ENCODE data around the gene MEAF6. TPM values are rescaled to one million over a fixed set of nuclear protein-coding genes. Genes with fewer than 3 reads are reported as not detected.
"Not testable (repeated sequence)": the region's sequence is repeated elsewhere in the genome, so short reads cannot be mapped to it uniquely, and the experiment has no call there.

The MEAF6 gene
- total RNA-seq, 1 donor from 2014 or later = 54.5 TPM

DNA sequence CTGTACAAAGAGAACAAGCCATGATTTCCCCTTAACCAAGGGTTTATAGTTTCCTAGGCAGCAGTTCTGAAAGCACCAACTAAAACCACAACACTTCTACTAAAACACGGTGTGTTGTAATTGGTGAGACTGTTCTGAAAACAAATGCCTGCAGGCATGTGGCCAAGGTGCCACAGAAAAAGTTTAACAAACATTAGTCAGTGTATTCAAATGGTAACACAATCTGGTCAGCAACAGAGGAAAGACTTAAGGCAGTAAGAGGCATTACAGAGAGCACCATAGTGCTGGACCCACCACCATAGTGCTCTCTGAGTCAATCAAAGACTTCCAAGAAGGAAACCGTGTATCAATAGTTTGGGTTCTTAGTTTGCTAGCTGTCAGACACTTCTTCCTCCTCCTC is 22.8 kb upstream of the MEAF6 start:
- Histone ChIP-seq H3K4me1 (peaks cover 14% of the 10 kb centered on the region), H3K27ac (no peak overlapping the region), H3K4me3 (no peak overlapping the region), H3K27me3 (no peaks in the 10 kb centered on the region), H3K36me3 (peaks cover 0 to 54% of the 10 kb centered on the region in 2 donors), H3K9me3 (no peaks in the 10 kb centered on the region)
- no peak for DNase-seq (ENCODE audit: extremely low spot score in 2 of 2)
- intact Hi-C loops (cut with DNase I) = no loop called here
- TF ChIP-seq, protein P1, sequence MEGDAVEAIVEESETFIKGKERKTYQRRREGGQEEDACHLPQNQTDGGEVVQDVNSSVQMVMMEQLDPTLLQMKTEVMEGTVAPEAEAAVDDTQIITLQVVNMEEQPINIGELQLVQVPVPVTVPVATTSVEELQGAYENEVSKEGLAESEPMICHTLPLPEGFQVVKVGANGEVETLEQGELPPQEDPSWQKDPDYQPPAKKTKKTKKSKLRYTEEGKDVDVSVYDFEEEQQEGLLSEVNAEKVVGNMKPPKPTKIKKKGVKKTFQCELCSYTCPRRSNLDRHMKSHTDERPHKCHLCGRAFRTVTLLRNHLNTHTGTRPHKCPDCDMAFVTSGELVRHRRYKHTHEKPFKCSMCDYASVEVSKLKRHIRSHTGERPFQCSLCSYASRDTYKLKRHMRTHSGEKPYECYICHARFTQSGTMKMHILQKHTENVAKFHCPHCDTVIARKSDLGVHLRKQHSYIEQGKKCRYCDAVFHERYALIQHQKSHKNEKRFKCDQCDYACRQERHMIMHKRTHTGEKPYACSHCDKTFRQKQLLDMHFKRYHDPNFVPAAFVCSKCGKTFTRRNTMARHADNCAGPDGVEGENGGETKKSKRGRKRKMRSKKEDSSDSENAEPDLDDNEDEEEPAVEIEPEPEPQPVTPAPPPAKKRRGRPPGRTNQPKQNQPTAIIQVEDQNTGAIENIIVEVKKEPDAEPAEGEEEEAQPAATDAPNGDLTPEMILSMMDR (IDR thresholded peaks at IDR 0.05) = no peak
- TF ChIP-seq POLR2A (IDR thresholded peaks at IDR 0.05) (no peak), POLR2AphosphoS5 (IDR thresholded peaks at IDR 0.05; ENCODE audit: insufficient read depth in 1 of 2, low read depth in 1 of 2) (no peak)

DNA sequence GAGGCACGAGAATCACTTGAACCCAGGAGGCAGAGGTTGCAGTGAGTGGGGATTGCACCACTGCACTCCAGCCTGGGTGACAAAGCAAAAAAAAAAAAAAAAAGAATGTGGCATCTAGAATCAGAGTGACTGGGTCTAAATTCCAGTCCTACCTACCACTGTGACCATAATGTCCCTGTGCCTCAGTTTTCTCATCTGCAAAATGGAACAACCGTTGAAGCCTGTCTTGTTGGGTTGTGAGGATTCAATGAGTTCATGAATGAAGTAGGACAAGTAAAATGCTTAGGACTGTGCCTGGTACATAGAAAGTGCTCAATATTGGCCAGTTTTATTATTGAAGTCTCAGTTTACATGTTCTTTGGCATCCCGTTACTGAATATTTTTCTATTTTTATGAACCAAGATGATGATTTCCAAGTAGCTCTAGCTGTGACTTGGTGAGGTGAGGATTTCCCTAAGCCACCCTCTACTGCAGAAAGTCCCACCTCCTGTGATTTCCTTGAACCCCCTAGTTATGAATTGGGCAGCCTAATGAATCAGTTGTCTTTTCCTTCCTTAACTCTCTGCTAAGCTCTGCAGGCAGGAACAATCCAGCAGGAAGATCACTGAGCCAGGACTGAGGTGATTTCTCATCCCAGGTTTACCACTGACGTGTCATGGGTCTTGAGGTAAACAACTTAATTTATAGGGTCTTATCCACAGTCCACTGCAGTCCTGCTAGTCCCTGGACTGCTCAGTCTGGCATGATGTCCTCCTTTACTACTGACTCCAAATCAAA is 18.9 kb upstream of the MEAF6 start:
- H3K4me1 ChIP-seq = peaks cover 14% of the 10 kb centered on the region
- peak overlapping the region; percentile 55 for H3K27ac ChIP-seq
- no peaks in the 10 kb centered on the region for H3K9me3 ChIP-seq
- intact Hi-C loops (cut with DNase I) = no loop called here
- DNase-seq (ENCODE audit: extremely low spot score in 2 of 2) = no peak
- TF ChIP-seq POLR2AphosphoS5 (IDR thresholded peaks at IDR 0.05; ENCODE audit: insufficient read depth in 1 of 2, low read depth in 1 of 2) (no peak), POLR2A (IDR thresholded peaks at IDR 0.05) (no peak)
- TF ChIP-seq, protein P1 (IDR thresholded peaks at IDR 0.05) = no peak
- H3K36me3 ChIP-seq = peaks cover 0 to 27% of the 10 kb centered on the region in 2 donors
- H3K4me3 ChIP-seq = no peak overlapping the region
- H3K27me3 ChIP-seq = no peaks in the 10 kb centered on the region

DNA sequence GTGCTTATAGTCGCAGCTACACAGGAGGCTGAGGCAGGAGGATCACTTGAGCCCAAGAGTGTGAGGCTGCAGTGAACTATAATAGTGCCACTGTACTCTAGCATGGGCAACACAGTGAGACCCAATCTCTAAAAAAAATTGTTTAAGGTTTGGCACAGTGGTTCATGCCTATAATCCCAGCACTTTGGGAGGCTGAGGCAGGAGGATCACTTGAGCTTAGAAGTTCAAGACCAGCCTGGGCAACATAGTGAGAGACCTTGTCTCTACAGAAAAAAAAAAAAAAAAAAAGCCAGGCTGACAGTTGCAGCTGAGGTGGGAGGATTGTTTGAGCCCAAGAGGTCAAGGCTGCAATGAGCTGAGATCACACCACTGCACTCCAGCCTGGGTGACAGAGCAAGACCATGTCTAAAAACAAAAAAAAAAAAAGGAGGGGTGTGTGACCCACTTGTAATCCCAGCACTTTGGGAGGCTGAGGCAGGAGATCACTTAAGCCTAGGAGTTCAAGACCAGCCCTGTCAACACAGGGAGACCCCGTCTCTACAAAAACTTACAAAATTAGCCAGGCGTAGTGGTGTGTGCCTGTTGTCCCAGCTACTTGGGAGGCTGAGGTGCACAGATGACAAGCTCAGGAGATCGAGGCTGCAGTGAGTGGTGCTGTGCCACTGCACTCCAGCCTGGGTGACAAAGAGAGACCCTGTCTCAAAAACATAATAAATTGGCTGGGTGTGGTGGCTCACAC is 18.0 kb upstream of the MEAF6 start:
- DNase-seq (ENCODE audit: extremely low spot score in 2 of 2); H3K27ac ChIP-seq; intact Hi-C loops (cut with DNase I); H3K4me3 ChIP-seq; H3K9me3 ChIP-seq; H3K27me3 ChIP-seq: not testable (repeated sequence)
- Histone ChIP-seq H3K4me1 (peaks cover 14% of the 10 kb centered on the region), H3K36me3 (peaks cover 0 to 17% of the 10 kb centered on the region in 2 donors)

DNA sequence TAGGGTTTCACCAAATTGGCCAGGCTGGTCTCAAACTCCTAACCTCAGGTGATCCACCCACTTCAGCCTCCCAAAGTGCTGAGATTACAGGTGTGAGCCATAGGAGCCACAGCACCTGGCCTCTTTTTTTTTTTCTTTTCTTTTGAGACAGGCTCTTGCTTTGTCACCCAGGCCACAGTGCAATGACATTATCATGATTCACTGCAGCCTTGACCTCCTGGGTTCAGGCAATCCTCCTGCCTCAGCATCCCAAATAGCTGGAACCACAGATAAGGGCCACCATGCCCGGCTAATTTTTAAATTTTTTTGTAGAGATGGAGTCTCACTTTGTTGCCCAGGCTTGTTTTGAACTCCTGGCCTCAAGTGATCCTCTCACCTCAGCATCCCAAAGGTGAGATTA is 15.3 kb upstream of the MEAF6 start:
- DNase-seq (ENCODE audit: extremely low spot score in 2 of 2); H3K9me3 ChIP-seq; H3K27ac ChIP-seq; H3K36me3 ChIP-seq; H3K4me3 ChIP-seq; H3K27me3 ChIP-seq; intact Hi-C loops (cut with DNase I): not testable (repeated sequence)
- H3K4me1 ChIP-seq = peaks cover 14% of the 10 kb centered on the region

DNA sequence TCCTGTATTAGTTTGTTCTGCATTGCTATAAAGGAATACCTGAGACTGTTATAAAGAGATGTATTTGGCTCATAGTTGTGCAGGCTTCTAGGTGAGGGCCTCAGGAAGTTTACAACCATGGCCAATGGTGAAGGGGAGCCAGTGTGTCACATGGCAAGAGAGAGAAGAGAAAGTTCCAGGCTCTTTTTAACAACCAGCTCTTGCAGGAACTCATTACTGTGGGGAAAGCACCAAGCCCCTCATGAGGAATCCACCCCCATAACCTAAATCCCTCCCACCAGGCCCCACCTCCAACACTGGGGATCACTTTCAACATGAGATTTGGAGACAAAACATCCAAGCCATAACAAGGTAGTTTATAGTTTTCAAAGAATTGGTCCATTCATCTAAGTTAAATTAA is 5.0 kb upstream of the MEAF6 start:
- DNase-seq (ENCODE audit: extremely low spot score in 2 of 2) = no peak
- Histone ChIP-seq H3K36me3 (no peaks in the 10 kb centered on the region), H3K4me1 (peaks cover 8% of the 10 kb centered on the region), H3K27me3 (no peaks in the 10 kb centered on the region), H3K4me3 (no peak overlapping the region), H3K9me3 (no peaks in the 10 kb centered on the region), H3K27ac (no peak overlapping the region)
- TF ChIP-seq POLR2AphosphoS5 (IDR thresholded peaks at IDR 0.05; ENCODE audit: insufficient read depth in 1 of 2, low read depth in 1 of 2) (no peak), POLR2A (IDR thresholded peaks at IDR 0.05) (no peak)
- TF ChIP-seq, protein P1 (IDR thresholded peaks at IDR 0.05) = no peak
- intact Hi-C loops (cut with DNase I) = no loop called here

DNA sequence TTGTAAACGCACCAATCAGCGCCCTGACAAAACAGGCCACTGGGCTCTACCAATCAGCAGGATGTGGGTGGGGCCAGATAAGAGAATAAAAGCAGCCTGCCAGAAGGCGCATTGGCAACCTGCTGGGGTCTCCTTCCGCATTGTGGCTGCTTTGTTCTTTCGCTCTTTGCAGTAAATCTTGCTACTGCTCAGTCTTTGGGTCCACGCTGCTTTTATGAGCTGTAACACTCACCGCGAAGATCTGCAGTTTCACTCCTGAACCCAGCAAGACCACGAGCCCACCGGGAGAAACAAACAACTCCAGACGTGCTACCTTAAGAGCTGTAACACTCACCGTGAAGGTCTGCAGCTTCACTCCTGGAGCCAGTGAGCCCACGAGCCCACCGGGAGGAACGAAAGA is 4.4 kb upstream of the MEAF6 start:
- H3K9me3 ChIP-seq; intact Hi-C loops (cut with DNase I); H3K27ac ChIP-seq; H3K4me3 ChIP-seq; H3K36me3 ChIP-seq; H3K4me1 ChIP-seq; H3K27me3 ChIP-seq; DNase-seq (ENCODE audit: extremely low spot score in 2 of 2): not testable (repeated sequence)

DNA sequence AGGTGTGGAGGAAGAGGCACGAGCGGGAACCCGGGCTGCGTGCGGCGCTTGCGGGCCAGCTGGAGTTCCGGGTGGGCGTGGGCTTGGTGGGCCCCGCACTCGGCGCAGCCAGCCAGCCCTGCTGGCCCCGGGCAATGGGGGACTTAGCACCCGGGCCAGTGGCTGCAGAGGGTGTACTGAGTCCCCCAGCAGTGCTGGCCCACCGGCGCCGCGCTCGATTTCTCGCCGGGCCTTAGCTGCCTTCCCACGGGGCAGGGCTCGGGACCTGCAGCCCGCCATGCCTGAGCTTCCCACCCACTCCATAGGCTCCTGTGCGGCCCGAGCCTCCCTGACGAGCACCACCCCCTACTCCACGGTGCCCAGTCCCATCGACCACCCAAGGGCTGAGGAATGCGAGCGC is 3.7 kb upstream of the MEAF6 start:
- H3K27ac ChIP-seq; H3K36me3 ChIP-seq; DNase-seq (ENCODE audit: extremely low spot score in 2 of 2); H3K27me3 ChIP-seq; H3K4me3 ChIP-seq; intact Hi-C loops (cut with DNase I); H3K9me3 ChIP-seq: not testable (repeated sequence)
- H3K4me1 ChIP-seq = peaks cover 16% of the 10 kb centered on the region

All from vagina (tissue), 2 donors.